Panc1 (cell line): ENCODE measurements around the gene GZMM. TPM values are rescaled to one million over a fixed set of nuclear protein-coding genes. Genes with fewer than 3 reads are reported as not detected.

ENCODE experiments used
- ATAC-seq: fragments of 200-7000 bp; cut with Tn5 transposase; 2 replicates; pipeline ENCODE4 v1.9.1; 2020; ENCODE audit warnings: mild to moderate bottlenecking, moderate library complexity
- BruUV-seq: library from RNA; stranded (reverse); fragments of 400-500 nt; replicated peaks from 2 replicates; lab custom pipeline; 2021; lab: Mats Ljungman, UMichigan
- CTCF ChIA-PET: fragments of 300-600 bp; sonication (Branson Sonifier 250); formaldehyde crosslinking; loops from one replicate; lab custom pipeline; 2022; ENCODE audit warnings: antibody characterized with exemption; lab: Charles Lee
- POLR2A ChIA-PET: fragments of 300-600 bp; sonication (Branson Sonifier 250); formaldehyde crosslinking; loops from one replicate; lab custom pipeline; 2022; ENCODE audit warnings: antibody characterized with exemption; lab: Charles Lee
- DNase-seq: peaks from one replicate; pipeline ENCODE4 v3.0.0-alpha.2; 2010; ENCODE audit warnings: low read depth, low spot score
- H3K27ac ChIP-seq: 2 replicates; pipeline ENCODE4 v1.5.1; 2011; ENCODE audit warnings: mild to moderate bottlenecking, low read length, inconsistent platforms
- H3K27me3 ChIP-seq: fragments of 200-500 bp; sonication (Bioruptor generic); 2 replicates; pipeline ENCODE4 v1.6.0; 2014; ENCODE audit warnings: low read length, inconsistent platforms; ENCODE audit not compliant: control insufficient read depth, insufficient read depth
- H3K36me3 ChIP-seq: fragments of 200-500 bp; sonication (Bioruptor generic); 2 replicates; pipeline ENCODE4 v1.5.1; 2014; ENCODE audit warnings: inconsistent platforms, mild to moderate bottlenecking, low read length, moderate library complexity; ENCODE audit not compliant: control insufficient read depth, insufficient read depth
- H3K4me1 ChIP-seq: 2 replicates; pipeline ENCODE4 v1.5.1; 2011; ENCODE audit warnings: inconsistent platforms, mild to moderate bottlenecking, low read length, moderate library complexity; ENCODE audit not compliant: control insufficient read depth, insufficient read depth
- H3K4me3 ChIP-seq, 2 experiments: 2 replicates each; pipeline ENCODE4 v1.5.1; 2011 to 2012; ENCODE audit warnings: low read depth in 2 of 2, low read length in 2 of 2, mild to moderate bottlenecking in 2 of 2, inconsistent platforms in 1 of 2, moderate library complexity in 1 of 2
- H3K9me3 ChIP-seq: fragments of 200-500 bp; sonication (Bioruptor generic); 2 replicates; pipeline ENCODE4 v1.5.1; 2014; ENCODE audit warnings: low read depth, mild to moderate bottlenecking, inconsistent platforms, low read length, moderate library complexity; ENCODE audit not compliant: control insufficient read depth, insufficient read depth
- CTCF ChIP-seq: fragments of 450-650 bp; IDR thresholded peaks from 2 replicates; pipeline ENCODE4 v1.5.1; 2017; ENCODE audit warnings: mild to moderate bottlenecking
- POLR2AphosphoS5 ChIP-seq: IDR thresholded peaks from 2 replicates; pipeline ENCODE4 v1.6.1; 2012; ENCODE audit warnings: mild to moderate bottlenecking, low read depth, low read length, moderate library complexity
- REST ChIP-seq, 2 experiments: IDR thresholded peaks; 2 replicates each; pipeline ENCODE4 v1.6.1; 2011 to 2012; ENCODE audit warnings: low read depth in 2 of 2, control low read depth in 1 of 2, low read length in 1 of 2, mild to moderate bottlenecking in 1 of 2, moderate library complexity in 1 of 2; ENCODE audit not compliant: insufficient read depth in 1 of 2
- SIN3A ChIP-seq: IDR thresholded peaks from 2 replicates; pipeline ENCODE4 v1.6.1; 2012; ENCODE audit warnings: low read depth, mild to moderate bottlenecking, low read length, moderate library complexity, borderline replicate concordance; ENCODE audit not compliant: insufficient read depth
- TCF7L2 ChIP-seq: IDR thresholded peaks from 2 replicates; pipeline ENCODE4 v1.6.1; 2011; ENCODE audit warnings: mild to moderate bottlenecking, low read depth, low read length, inconsistent platforms
- in situ Hi-C: cut with HindIII; loops from 2 replicates; pipeline ENCODE4 v1.10.0; 2016; ENCODE audit warnings: low sequenced_read_pairs, low pct_unique_long_range_greater_than_20kb
- intact Hi-C: fragments of 100-400 bp; cut with micrococcal nuclease; formaldehyde crosslinking; loops from one replicate; pipeline ENCODE4 v1.10.0; 2022; ENCODE audit not compliant: unreplicated experiment
- total RNA-seq: library from RNA; stranded (reverse); gene quantifications from one replicate; pipeline ENCODE4 v1.2.1, GENCODE V29; 2021; ENCODE audit not compliant: unreplicated experiment

Gene GZMM
- total RNA-seq, 1 experiment from 2014 or later: 0.69 TPM

GRCh38 chr19:540867-541637 lies 2.8 kb upstream of the GZMM start:
- DNase-seq (no peak), ATAC-seq (no peak)
- H3K4me1 ChIP-seq: no peaks in the 10 kb centered on the region
- no peaks in the 10 kb centered on the region for H3K9me3 ChIP-seq
- H3K27ac ChIP-seq: no peak overlapping the region
- no peak overlapping the region for H3K4me3 ChIP-seq
- TF ChIP-seq SIN3A (no peak), CTCF (no peak), REST (IDR thresholded peaks at IDR 0.05; ENCODE audit: insufficient read depth in 1 of 2, low read depth in 2 of 2, low read length in 1 of 2) (no peak), TCF7L2 (no peak), POLR2AphosphoS5 (no peak)
- BruUV-seq: no TSS peak
- POLR2A ChIA-PET: no interaction called here
- no peaks in the 10 kb centered on the region for H3K36me3 ChIP-seq
- no peaks in the 10 kb centered on the region for H3K27me3 ChIP-seq
- CTCF ChIA-PET: no interaction called here
- intact Hi-C loops: no loop called here
- in situ Hi-C loops: no loop called here

GRCh38 chr19:541699-542098 lies 2.2 kb upstream of the GZMM start:
- in situ Hi-C loops: no loop called here
- no peak for DNase-seq

More at GRCh38 chr19:541699-542098, 2.2 kb upstream of the GZMM start:
- TF ChIP-seq REST (IDR thresholded peaks at IDR 0.05; ENCODE audit: insufficient read depth in 1 of 2, low read depth in 2 of 2, low read length in 1 of 2): no peak
- TF ChIP-seq TCF7L2: no peak
- no peak for TF ChIP-seq SIN3A
- no peak for TF ChIP-seq CTCF
- TF ChIP-seq POLR2AphosphoS5: no peak
- H3K36me3 ChIP-seq: no peaks in the 10 kb centered on the region
- no peak overlapping the region for H3K27ac ChIP-seq
- no peaks in the 10 kb centered on the region for H3K27me3 ChIP-seq
- ATAC-seq: no peak
- TSS peak; percentile 71 for BruUV-seq
- H3K4me3 ChIP-seq: no peak overlapping the region
- intact Hi-C loops: no loop called here
- POLR2A ChIA-PET: no interaction called here
- H3K9me3 ChIP-seq: no peaks in the 10 kb centered on the region
- no peaks in the 10 kb centered on the region for H3K4me1 ChIP-seq
- CTCF ChIA-PET: no interaction called here
